ENCODE measurements around the gene RAB27A. TPM values are rescaled to one million over a fixed set of nuclear protein-coding genes. Genes with fewer than 3 reads are reported as not detected.
"Not testable (repeated sequence)": the region's sequence is repeated elsewhere in the genome, so short reads cannot be mapped to it uniquely, and the experiment has no call there.

Gene RAB27A
- total RNA-seq, 1 donor from 2014 or later = 26.7 TPM

- intact Hi-C loops (cut with micrococcal nuclease) = loop anchor here (1.0 to 5.0 kb wide), 6 partner anchors 29 to 178 kb away; partner anchors contain the start of genes CCPG1 and PIERCE2
- Mint-ChIP-seq H3K27ac (peak within 1 kb of the TSS; percentile 99), H3K27me3 (no peaks in the 10 kb centered on the region), H3K4me1 (peaks cover 68% of the 10 kb centered on the region), H3K36me3 (ENCODE audit: low read depth) (peaks cover 41% of the 10 kb centered on the region), H3K9me3 (no peaks in the 10 kb centered on the region), H3K4me3 (peak within 1 kb of the TSS; percentile 99)
- ATAC-seq (ENCODE audit: low read depth) (peak; percentile 86), DNase-seq (peak; percentile 75)
- TF ChIP-seq CTCF (IDR thresholded peaks at IDR 0.05) = no peak
- POLR2A ChIA-PET = interaction anchor here (0.5 to 2.5 kb wide), 15 partner anchors 28 to 1600 kb away, joined by 3 to 34 read pairs (median 5); partner anchors contain the start of genes CCPG1, PIERCE2 and RSL24D1
- CTCF ChIA-PET = interaction anchor here (0.9 to 1.2 kb wide), 4 partner anchors 89 to 122 kb away, joined by 3 to 6 read pairs (median 4); partner anchors contain the start of genes CCPG1, PIERCE2 and RSL24D1
These were observed 29.2 kb upstream of the RAB27A start, which contains the start of the genes PIGB and PIGBOS1 for GRCh38 chr15:55318588-55319494. TSS of gene PIGB (plus strand) at chr15:55319222. CDS start at chr15:55319251, 29 bp downstream. TSS of gene PIGBOS1 (minus strand) at chr15:55319123. CDS start at chr15:55317792, 1,331 bp downstream.

DNA sequence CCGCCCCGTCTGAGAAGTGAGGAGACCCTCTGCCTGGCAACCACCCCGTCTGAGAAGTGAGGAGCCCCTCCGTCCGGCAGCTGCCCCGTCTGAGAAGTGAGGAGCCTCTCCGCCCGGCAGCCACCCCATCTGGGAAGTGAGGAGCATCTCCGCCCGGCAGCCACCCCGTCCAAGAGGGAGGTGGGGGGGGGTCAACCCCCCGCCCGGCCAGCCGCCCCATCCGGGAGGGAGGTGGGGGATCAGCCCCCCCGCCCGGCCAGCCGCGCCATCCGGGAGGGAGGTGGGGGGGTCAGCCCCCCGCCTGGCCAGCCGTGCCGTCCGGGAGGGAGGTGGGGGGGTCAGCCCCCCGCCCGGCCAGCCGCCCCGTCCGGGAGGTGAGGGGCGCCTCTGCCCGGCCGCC is 13.2 kb upstream of the RAB27A start:
- H3K4me1 Mint-ChIP-seq; H3K27me3 Mint-ChIP-seq; H3K4me3 Mint-ChIP-seq; H3K9me3 Mint-ChIP-seq; DNase-seq; POLR2A ChIA-PET; H3K27ac Mint-ChIP-seq; intact Hi-C loops (cut with micrococcal nuclease); ATAC-seq (ENCODE audit: low read depth); CTCF ChIA-PET: not testable (repeated sequence)
- H3K36me3 Mint-ChIP-seq (ENCODE audit: low read depth) = peaks cover 16% of the 10 kb centered on the region

- no peaks in the 10 kb centered on the region for H3K27me3 Mint-ChIP-seq
- ATAC-seq (ENCODE audit: low read depth) (no peak), DNase-seq (no peak)
- intact Hi-C loops (cut with micrococcal nuclease) = no loop called here
- CTCF ChIA-PET = interaction anchor here (0.7 kb wide), 1 partner anchor 9 kb away, joined by 4 read pairs; no protein-coding TSS in a partner anchor
- H3K4me3 Mint-ChIP-seq = no peak overlapping the region
- H3K4me1 Mint-ChIP-seq = no peaks in the 10 kb centered on the region
- TF ChIP-seq CTCF (IDR thresholded peaks at IDR 0.05) = no peak
- H3K27ac Mint-ChIP-seq = no peak overlapping the region
- no peaks in the 10 kb centered on the region for H3K36me3 Mint-ChIP-seq (ENCODE audit: low read depth)
- POLR2A ChIA-PET = no interaction called here
- H3K9me3 Mint-ChIP-seq = no peaks in the 10 kb centered on the region
These were observed 7.7 kb upstream of the RAB27A start for GRCh38 chr15:55297315-55297714.

DNA sequence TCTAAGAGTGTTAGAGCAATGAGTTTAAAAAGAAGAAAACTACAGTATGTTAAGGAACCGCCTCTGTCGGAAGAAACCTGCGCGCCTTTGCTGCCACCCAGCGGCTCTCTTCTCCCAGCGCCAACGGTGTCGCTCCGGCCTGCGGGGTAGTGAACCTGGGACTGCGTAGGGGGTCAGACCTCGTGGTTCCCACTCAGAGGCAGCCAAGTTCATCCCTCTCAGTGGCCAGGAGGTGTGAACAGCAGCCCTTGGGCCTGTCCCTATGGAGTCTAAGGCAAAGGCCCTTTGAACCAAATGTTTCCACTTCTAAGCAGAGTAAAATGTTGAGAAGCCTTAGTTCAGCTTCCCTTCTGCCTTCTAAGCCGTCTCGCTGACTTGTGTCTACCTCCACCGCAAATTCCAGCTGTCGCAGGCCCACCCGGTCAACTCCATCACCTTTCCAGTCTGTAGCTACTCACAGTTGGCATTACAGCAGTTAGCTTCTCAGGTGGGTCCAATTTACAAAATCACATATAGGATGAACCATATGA is 980 bp upstream of the RAB27A start:
- ChIA-PET CTCF (interaction anchor here (0.8 to 1.7 kb wide), 10 partner anchors 69 to 1328 kb away, joined by 3 to 32 read pairs (median 4); partner anchors contain the start of genes CCPG1, PIERCE2 and RSL24D1), POLR2A (interaction anchor here (0.7 to 0.8 kb wide), 3 partner anchors 28 to 196 kb away, joined by 3 to 5 read pairs (median 3); partner anchors contain the start of genes PIGB, PIGBOS1 and RSL24D1)
- peak overlapping the region; percentile 89 for H3K4me3 Mint-ChIP-seq
- no peaks in the 10 kb centered on the region for H3K27me3 Mint-ChIP-seq
- H3K4me1 Mint-ChIP-seq = peaks cover 22% of the 10 kb centered on the region
- intact Hi-C loops (cut with micrococcal nuclease) = loop anchor here (1.0 to 2.0 kb wide), 9 partner anchors 28 to 1482 kb away; no protein-coding TSS in a partner anchor
- peaks cover 9% of the 10 kb centered on the region for H3K36me3 Mint-ChIP-seq (ENCODE audit: low read depth)
- peak; percentile 78 for TF ChIP-seq CTCF (IDR thresholded peaks at IDR 0.05)
- peak overlapping the region; percentile 83 for H3K27ac Mint-ChIP-seq
- ATAC-seq (ENCODE audit: low read depth) = peak; percentile 81
- H3K9me3 Mint-ChIP-seq = no peaks in the 10 kb centered on the region
- peak; percentile 75 for DNase-seq

DNA sequence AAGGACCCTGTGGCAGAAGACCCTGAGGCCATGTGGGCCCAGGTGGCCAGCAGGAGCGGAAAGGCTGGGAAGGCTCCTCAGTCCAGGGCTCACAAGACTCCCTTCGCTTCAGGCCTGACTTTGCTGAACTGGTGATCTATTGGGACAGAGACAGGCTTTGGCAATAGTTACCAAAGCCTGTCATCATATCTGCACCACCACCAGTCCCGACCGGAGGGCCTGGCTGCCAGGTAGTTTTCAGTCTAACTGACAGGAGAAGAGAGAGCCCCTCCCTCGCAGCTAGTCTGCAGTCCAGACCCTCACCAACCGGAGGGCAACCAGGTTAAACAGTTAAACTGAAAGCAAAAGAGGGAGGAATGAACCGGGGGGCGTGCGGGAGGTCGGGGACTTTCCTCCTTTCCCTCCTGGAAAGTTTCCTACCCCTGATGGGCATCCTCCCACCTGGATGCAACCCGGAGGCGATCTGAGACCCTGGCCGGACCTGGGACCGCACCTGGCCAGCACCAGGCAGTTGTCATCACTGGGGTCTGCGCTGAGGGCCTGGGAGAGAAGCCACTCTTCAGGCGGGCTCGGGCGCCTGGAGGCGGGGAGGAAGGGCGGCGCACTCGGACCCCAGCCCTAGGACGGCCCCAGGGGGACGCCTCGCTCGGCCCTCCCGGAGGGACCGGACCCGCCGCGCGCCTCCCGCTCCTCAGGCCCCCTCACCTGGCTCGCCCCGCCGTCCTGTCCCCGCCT is 435 bp downstream of the RAB27A start:
- POLR2A ChIA-PET = interaction anchor here (0.7 to 1.4 kb wide), 2 partner anchors 22 to 29 kb away, joined by 3 to 6 read pairs; no protein-coding TSS in a partner anchor
- Mint-ChIP-seq H3K27ac (peak overlapping the region; percentile 83), H3K4me3 (peak overlapping the region; percentile 89), H3K27me3 (no peaks in the 10 kb centered on the region), H3K36me3 (ENCODE audit: low read depth) (peaks cover 9% of the 10 kb centered on the region), H3K4me1 (peaks cover 29% of the 10 kb centered on the region), H3K9me3 (no peaks in the 10 kb centered on the region)
- intact Hi-C loops (cut with micrococcal nuclease) = loop anchor here (1.0 kb wide), 2 partner anchors 12 to 22 kb away; no protein-coding TSS in a partner anchor
- no peak for TF ChIP-seq CTCF (IDR thresholded peaks at IDR 0.05)
- DNase-seq = no peak
- peak; percentile 8 for ATAC-seq (ENCODE audit: low read depth)
- CTCF ChIA-PET = no interaction called here
